ENCODE data around the gene FBXO8.

FBXO8 gene

DNA sequence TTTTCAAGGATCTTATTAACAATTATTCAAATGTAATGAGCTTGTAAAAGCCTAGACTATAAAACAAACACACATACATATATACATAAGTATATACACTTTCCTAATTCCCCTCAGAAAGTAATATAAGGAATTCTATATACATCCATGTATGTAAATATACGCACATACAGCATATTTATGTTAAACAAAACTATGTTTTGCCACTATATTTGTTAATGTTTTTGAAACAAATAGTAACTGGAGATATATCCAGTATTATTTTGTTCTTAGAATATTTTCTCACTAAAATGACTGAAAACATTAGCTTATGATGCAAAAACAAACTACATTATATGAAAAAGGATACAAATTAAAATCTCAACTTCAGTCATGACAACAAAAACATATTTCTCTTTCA lies 85.1 kb downstream of the FBXO8 start:
- ChIA-PET CTCF (no interaction called here), POLR2A (ENCODE audit: low non-redundant PET) (no interaction called here)
- TF ChIP-seq, protein P1, sequence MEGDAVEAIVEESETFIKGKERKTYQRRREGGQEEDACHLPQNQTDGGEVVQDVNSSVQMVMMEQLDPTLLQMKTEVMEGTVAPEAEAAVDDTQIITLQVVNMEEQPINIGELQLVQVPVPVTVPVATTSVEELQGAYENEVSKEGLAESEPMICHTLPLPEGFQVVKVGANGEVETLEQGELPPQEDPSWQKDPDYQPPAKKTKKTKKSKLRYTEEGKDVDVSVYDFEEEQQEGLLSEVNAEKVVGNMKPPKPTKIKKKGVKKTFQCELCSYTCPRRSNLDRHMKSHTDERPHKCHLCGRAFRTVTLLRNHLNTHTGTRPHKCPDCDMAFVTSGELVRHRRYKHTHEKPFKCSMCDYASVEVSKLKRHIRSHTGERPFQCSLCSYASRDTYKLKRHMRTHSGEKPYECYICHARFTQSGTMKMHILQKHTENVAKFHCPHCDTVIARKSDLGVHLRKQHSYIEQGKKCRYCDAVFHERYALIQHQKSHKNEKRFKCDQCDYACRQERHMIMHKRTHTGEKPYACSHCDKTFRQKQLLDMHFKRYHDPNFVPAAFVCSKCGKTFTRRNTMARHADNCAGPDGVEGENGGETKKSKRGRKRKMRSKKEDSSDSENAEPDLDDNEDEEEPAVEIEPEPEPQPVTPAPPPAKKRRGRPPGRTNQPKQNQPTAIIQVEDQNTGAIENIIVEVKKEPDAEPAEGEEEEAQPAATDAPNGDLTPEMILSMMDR (conservative IDR thresholded peaks at IDR 0.05; ENCODE audit: low read depth), result no peak
- no peak for DNase-seq (ENCODE audit: low spot score)
- H3K27ac ChIP-seq, result no peak overlapping the region

- DNase-seq (ENCODE audit: low spot score), result no peak
- no peak overlapping the region for H3K27ac ChIP-seq
- TF ChIP-seq, protein P1 (conservative IDR thresholded peaks at IDR 0.05; ENCODE audit: low read depth), result no peak
- POLR2A ChIA-PET (ENCODE audit: low non-redundant PET), result no interaction called here
- CTCF ChIA-PET, result no interaction called here
These were observed 89.8 kb downstream of the FBXO8 start for GRCh38 chr4:174193438-174194374.

DNA sequence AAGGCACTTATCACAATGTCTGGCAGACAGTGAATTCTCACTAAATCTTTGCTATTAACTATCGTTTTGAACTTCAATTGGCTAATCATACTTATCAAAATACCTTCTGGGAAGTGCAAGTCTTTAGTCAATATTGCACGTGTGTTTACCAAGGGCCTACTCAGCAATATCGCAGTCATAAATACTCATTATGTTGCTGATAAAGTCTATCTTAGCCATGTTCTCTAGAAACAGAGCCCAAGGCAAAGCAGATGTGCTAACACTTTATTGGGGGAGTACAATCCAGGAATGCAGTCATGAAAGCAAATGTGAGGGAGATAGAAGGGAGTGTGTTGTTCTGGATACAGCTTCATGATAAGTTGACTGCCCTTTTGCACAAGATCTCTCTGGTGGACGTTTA lies 90.5 kb downstream of the FBXO8 start:
- DNase-seq (ENCODE audit: low spot score), result no peak
- POLR2A ChIA-PET (ENCODE audit: low non-redundant PET), result no interaction called here
- no peak overlapping the region for H3K27ac ChIP-seq
- TF ChIP-seq, protein P1 (conservative IDR thresholded peaks at IDR 0.05; ENCODE audit: low read depth), result no peak
- CTCF ChIA-PET, result no interaction called here

DNA sequence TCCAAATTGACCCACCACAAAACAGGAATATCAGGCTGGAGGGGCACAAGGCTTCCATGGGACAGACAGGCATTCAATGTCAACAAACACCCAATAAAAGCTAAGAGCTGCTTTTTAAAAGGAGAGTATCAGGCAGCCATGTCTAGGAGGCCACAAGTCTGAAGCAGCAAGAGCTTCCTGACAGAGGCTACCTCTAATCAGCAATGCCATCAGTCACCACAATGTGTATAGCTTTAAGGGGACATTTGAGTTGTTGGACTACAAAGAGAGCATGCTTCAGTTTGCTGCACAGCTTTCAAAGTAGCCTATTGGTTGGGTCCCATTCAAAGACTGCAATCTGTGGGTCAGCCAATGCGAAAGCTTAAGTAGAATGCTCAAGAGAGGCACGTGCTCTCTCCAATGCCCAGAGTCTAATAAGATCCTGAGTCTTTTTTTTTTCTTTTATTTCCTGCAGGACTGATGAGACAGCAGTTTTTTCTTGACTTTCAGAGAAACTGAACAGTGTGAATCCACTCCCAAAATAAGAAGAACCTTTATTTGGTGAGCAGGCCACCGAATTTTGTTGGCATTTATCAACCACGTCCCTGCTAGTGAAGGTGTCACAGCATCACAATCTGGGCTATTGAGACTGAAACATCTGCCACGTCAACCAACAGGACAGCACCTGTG lies 92.5 kb downstream of the FBXO8 start:
- TF ChIP-seq, protein P1 (conservative IDR thresholded peaks at IDR 0.05; ENCODE audit: low read depth), result no peak
- ChIA-PET CTCF (no interaction called here), POLR2A (ENCODE audit: low non-redundant PET) (interaction anchor here (0.6 kb wide), 1 partner anchor 55 kb away, joined by 3 read pairs; no protein-coding TSS in a partner anchor)
- no peak overlapping the region for H3K27ac ChIP-seq
- no peak for DNase-seq (ENCODE audit: low spot score)

- TF ChIP-seq, protein P1 (conservative IDR thresholded peaks at IDR 0.05; ENCODE audit: low read depth), result no peak
- POLR2A ChIA-PET (ENCODE audit: low non-redundant PET), result no interaction called here
- no peak for DNase-seq (ENCODE audit: low spot score)
- no peak overlapping the region for H3K27ac ChIP-seq
- CTCF ChIA-PET, result no interaction called here
These were observed 94.0 kb downstream of the FBXO8 start for GRCh38 chr4:174189392-174190015.
